Small intestine (tissue), 7 donors: ENCODE results near the gene ZNF497. TPM values are rescaled to one million over a fixed set of nuclear protein-coding genes. Genes with fewer than 3 reads are reported as not detected.

Experiments
- DNase-seq, 2 donors: peaks; one replicate each; pipeline versions ENCODE4 v3.0.0 to v3.0.0-alpha.2; 2013
- FAIRE-seq: peaks from 2 replicates; lab custom pipeline; 2012; peaks lifted over from hg19 to GRCh38; lab: Jason Lieb, UNC
- H3K27ac ChIP-seq, 3 donors: one replicate each; pipeline ENCODE4 v1.5.1; 2013; ENCODE audit warnings: low read length in 2 of 3, mild to moderate bottlenecking in 2 of 3, control low read depth in 1 of 3, inconsistent platforms in 1 of 3, low read depth in 1 of 3, moderate library complexity in 1 of 3
- H3K27me3 ChIP-seq, 3 donors: one replicate each; pipeline ENCODE4 v1.6.1; 2013; ENCODE audit warnings: low read length in 3 of 3, inconsistent platforms in 1 of 3; ENCODE audit not compliant: control insufficient read depth in 3 of 3, insufficient read depth in 3 of 3
- H3K36me3 ChIP-seq, 3 donors: one replicate each; pipeline ENCODE4 v1.6.1; 2013; ENCODE audit warnings: low read length in 3 of 3, inconsistent platforms in 1 of 3, low read depth in 1 of 3, mild to moderate bottlenecking in 1 of 3, moderate library complexity in 1 of 3; ENCODE audit not compliant: control insufficient read depth in 3 of 3, insufficient read depth in 2 of 3
- H3K4me1 ChIP-seq, 3 donors: one replicate each; pipeline ENCODE4 v1.6.1; 2013; ENCODE audit warnings: low read length in 2 of 3, inconsistent platforms in 1 of 3, low read depth in 1 of 3, mild to moderate bottlenecking in 1 of 3, moderate library complexity in 1 of 3; ENCODE audit not compliant: control insufficient read depth in 3 of 3, insufficient read depth in 2 of 3
- H3K4me3 ChIP-seq, 3 donors: one replicate each; pipeline ENCODE4 v1.5.1; 2013; ENCODE audit warnings: low read length in 3 of 3, control low read depth in 1 of 3, inconsistent platforms in 1 of 3, low read depth in 1 of 3, mild to moderate bottlenecking in 1 of 3, moderate library complexity in 1 of 3
- H3K9me3 ChIP-seq, 2 donors: one replicate each; pipeline ENCODE4 v1.6.1; 2013; ENCODE audit warnings: low read depth in 1 of 2, low read length in 1 of 2; ENCODE audit not compliant: control insufficient read depth in 2 of 2, insufficient read depth in 1 of 2
- WGBS, 3 donors: extraction: QIAGEN DNeasy Blood & Tissue Kit; methylation state at CpG; one replicate each; pipeline ENCODE4 v1.1.7; 2013; 5-methylcytosine and 5-hydroxymethylcytosine counted together
- polyA plus RNA-seq, 4 donors: library from polyadenylated mRNA; stranded (reverse) in 3 of 4; unstranded in 1 of 4; fragments of 200-250 nt in 3 of 4; fragments of 120-200 nt in 1 of 4; gene quantifications; one replicate each; pipeline versions ENCODE4 v1.2.1 to v1.2.3, GENCODE V29; 2013
- donor health status: healthy with polysubstance abuse.
- donor health status: control.
- donor health status: control.
- donor health status: Bipolar disorder and iron deficiency.
- donor health status: healthy.

ZNF497 gene
- polyA plus RNA-seq, 4 donors = 0.22 to 2.3 (median 0.82) TPM; not detected in 1

- 85 to 97% (median 95%) methylated on average over 4 of the region's 4 CpGs for WGBS, 3 donors
- peaks cover 0 to 16% (median 7%) of the 10 kb centered on the region in 3 donors for H3K4me1 ChIP-seq
- DNase-seq = no peak
- H3K9me3 ChIP-seq = peaks cover 0 to 20% of the 10 kb centered on the region in 2 donors
- H3K27me3 ChIP-seq = no peaks in the 10 kb centered on the region
- FAIRE-seq = no peak
- peaks cover 3 to 28% (median 22%) of the 10 kb centered on the region in 3 donors for H3K36me3 ChIP-seq
- H3K4me3 ChIP-seq = no peak overlapping the region
- H3K27ac ChIP-seq = no peak overlapping the region
These were observed 54.8 kb downstream of the ZNF497 start for GRCh38 chr19:58307736-58308135.

- H3K9me3 ChIP-seq = peaks cover 0 to 3% of the 10 kb centered on the region in 2 donors
- DNase-seq = peak; percentile 66 to 76
- H3K27ac ChIP-seq = peak overlapping the region; percentile 82 to 98 (median 91)
- peaks cover 3 to 17% (median 14%) of the 10 kb centered on the region in 3 donors for H3K36me3 ChIP-seq
- no peaks in the 10 kb centered on the region for H3K27me3 ChIP-seq
- no peak for FAIRE-seq
- WGBS, 3 donors = 17 to 31% (median 25%) methylated on average over 12 of the region's 12 CpGs
- peaks cover 0 to 16% (median 7%) of the 10 kb centered on the region in 3 donors for H3K4me1 ChIP-seq
- H3K4me3 ChIP-seq = peak overlapping the region; percentile 73 to 92 (median 81)
These were observed 56.6 kb downstream of the ZNF497 start for GRCh38 chr19:58305932-58306323.

- Histone ChIP-seq H3K9me3 (no peaks in the 10 kb centered on the region), H3K4me3 (peak within 1 kb of the TSS; percentile 73 to 92 (median 81)), H3K4me1 (peaks cover 0 to 16% (median 7%) of the 10 kb centered on the region in 3 donors), H3K27ac (peak within 1 kb of the TSS; percentile 82 to 98 (median 91)), H3K27me3 (no peaks in the 10 kb centered on the region), H3K36me3 (peaks cover 6 to 23% (median 14%) of the 10 kb centered on the region in 3 donors)
- 1% methylated on average over 51 to 55 of the region's 55 CpGs for WGBS, 3 donors
- FAIRE-seq (peak; percentile 33), DNase-seq (peak; percentile 98 to 99)
These were observed 57.3 kb downstream of the ZNF497 start, which contains the start of gene ERVK3-1 for GRCh38 chr19:58305065-58305931. Gene ERVK3-1 (plus strand): TSS chr19:58305377. CDS start chr19:58312169, 6,792 bp downstream.

GRCh38 chr19:58304748-58305064, 57.8 kb downstream of the ZNF497 start:
- peak overlapping the region; percentile 73 to 92 (median 81) for H3K4me3 ChIP-seq
- peaks cover 8 to 25% (median 14%) of the 10 kb centered on the region in 3 donors for H3K36me3 ChIP-seq
- WGBS, 3 donors = 22 to 32% (median 32%) methylated on average over 7 of the region's 7 CpGs
- H3K27me3 ChIP-seq = no peaks in the 10 kb centered on the region
- FAIRE-seq = no peak
- H3K9me3 ChIP-seq = no peaks in the 10 kb centered on the region
- DNase-seq = no peak
- peaks cover 0 to 16% (median 7%) of the 10 kb centered on the region in 3 donors for H3K4me1 ChIP-seq
- peak overlapping the region; percentile 82 to 91 (median 85) for H3K27ac ChIP-seq

Other genes with a start within 250 kb of the ZNF497 start
- gene ZNF329, start 212.0 kb downstream of the ZNF497 start, polyA plus RNA-seq = 10 to 100 TPM in 1 of 4 donors, 1 to 10 TPM in 3; 1.1 to 12.3 (median 2.7) TPM
- 10 to 100 TPM; 13.6 to 34.8 (median 22.7) TPM for gene ZNF274, start 179.7 kb downstream of the ZNF497 start, polyA plus RNA-seq
- 10 to 100 TPM; 11.9 to 31.9 (median 17.8) TPM for gene ZNF544, start 133.8 kb downstream of the ZNF497 start, polyA plus RNA-seq
- gene ZNF8, start 83.8 kb downstream of the ZNF497 start, polyA plus RNA-seq = 1 to 10 TPM in 3 of 4 donors, under 1 TPM in 1; 0.54 to 4.3 (median 1.5) TPM
- 10 to 100 TPM; 34.8 to 53.9 (median 51.6) TPM for gene ERVK3-1, start 57.4 kb downstream of the ZNF497 start, polyA plus RNA-seq
- gene ZSCAN22, start 35.8 kb downstream of the ZNF497 start, polyA plus RNA-seq = 1 to 10 TPM in 2 of 4 donors, under 1 TPM in 2; 0.67 to 3.2 (median 1.0) TPM
- gene A1BG, start 9.3 kb downstream of the ZNF497 start, polyA plus RNA-seq = 10 to 100 TPM in 1 of 4 donors, 1 to 10 TPM in 1, under 1 TPM in 1, not detected in 1; 0.64 to 45.9 (median 9.3) TPM
- gene ZNF837, start 18.3 kb upstream of the ZNF497 start, polyA plus RNA-seq = 1 to 10 TPM; 2.9 to 5.3 (median 3.8) TPM
- 1,000 to 10,000 TPM in 3 of 4 donors, 100 to 1,000 TPM in 1; 863 to 1,751 (median 1,458) TPM for gene RPS5, start 24.5 kb upstream of the ZNF497 start, polyA plus RNA-seq
- not detected for gene RNF225, start 32.9 kb upstream of the ZNF497 start, polyA plus RNA-seq
- gene ZNF584, start 45.9 kb upstream of the ZNF497 start, polyA plus RNA-seq = 1 to 10 TPM; 1.8 to 7.6 (median 6.0) TPM
- gene ZNF132, start 77.4 kb upstream of the ZNF497 start, polyA plus RNA-seq = 1 to 10 TPM in 2 of 4 donors, under 1 TPM in 2; 0.22 to 7.9 (median 0.78) TPM
- 1 to 10 TPM; 1.1 to 4.9 (median 2.1) TPM for gene ZNF324B, start 88.9 kb upstream of the ZNF497 start, polyA plus RNA-seq
- 1 to 10 TPM; 3.2 to 5.8 (median 4.2) TPM for gene ZNF324, start 104.3 kb upstream of the ZNF497 start, polyA plus RNA-seq
- gene ZNF446, start 113.6 kb upstream of the ZNF497 start, polyA plus RNA-seq = 10 to 100 TPM in 1 of 4 donors, 1 to 10 TPM in 3; 7.3 to 11.4 (median 8.6) TPM
- 10 to 100 TPM in 1 of 4 donors, 1 to 10 TPM in 3; 2.2 to 17.0 (median 6.1) TPM for gene SLC27A5, start 149.2 kb upstream of the ZNF497 start, polyA plus RNA-seq
- 10 to 100 TPM in 1 of 4 donors, 1 to 10 TPM in 3; 4.7 to 11.4 (median 6.9) TPM for gene ZBTB45, start 157.1 kb upstream of the ZNF497 start, polyA plus RNA-seq
- gene TRIM28, start 181.3 kb upstream of the ZNF497 start, polyA plus RNA-seq = 100 to 1,000 TPM; 151 to 331 (median 177) TPM
- gene CHMP2A, start 192.4 kb upstream of the ZNF497 start, polyA plus RNA-seq = 100 to 1,000 TPM; 131 to 384 (median 235) TPM
- 10 to 100 TPM; 42.7 to 53.4 (median 48.9) TPM for gene UBE2M, start 195.9 kb upstream of the ZNF497 start, polyA plus RNA-seq
- gene MZF1, start 210.6 kb upstream of the ZNF497 start, polyA plus RNA-seq = 10 to 100 TPM; 17.5 to 64.0 (median 30.8) TPM